Measurements from ENCODE around the gene SASH1.

- TF ChIP-seq CTCF (IDR thresholded peaks at IDR 0.05; ENCODE audit: poor library complexity) (no peak), EZH2phosphoT487 (IDR thresholded peaks at IDR 0.05; ENCODE audit: low read depth, severe bottlenecking, unreplicated experiment) (no peak)
Observed at GRCh38 chr6:148438632-148439031, 96.0 kb downstream of the SASH1 start.
